Measurements from ENCODE around the gene RNF133.

DNA sequence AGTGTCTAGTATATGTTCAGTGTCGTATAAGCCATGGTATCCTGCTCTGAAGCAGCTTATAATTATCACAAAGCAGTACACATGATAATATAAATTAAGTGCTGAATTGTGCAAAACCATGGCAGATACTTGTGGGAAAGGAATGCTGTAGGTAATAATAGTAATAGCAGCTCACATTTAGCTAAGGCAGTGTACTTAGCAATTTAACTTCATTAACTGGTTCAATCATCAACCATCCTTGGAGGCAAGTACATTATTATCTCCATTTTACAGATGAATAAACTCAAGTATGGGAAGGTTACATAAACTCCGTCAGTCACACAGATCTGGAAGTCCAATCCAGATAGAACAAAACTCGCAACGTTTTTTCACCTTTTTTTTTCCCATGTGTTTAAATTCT, 25.4 kb upstream of the RNF133 start:
- TF ChIP-seq, protein P1, sequence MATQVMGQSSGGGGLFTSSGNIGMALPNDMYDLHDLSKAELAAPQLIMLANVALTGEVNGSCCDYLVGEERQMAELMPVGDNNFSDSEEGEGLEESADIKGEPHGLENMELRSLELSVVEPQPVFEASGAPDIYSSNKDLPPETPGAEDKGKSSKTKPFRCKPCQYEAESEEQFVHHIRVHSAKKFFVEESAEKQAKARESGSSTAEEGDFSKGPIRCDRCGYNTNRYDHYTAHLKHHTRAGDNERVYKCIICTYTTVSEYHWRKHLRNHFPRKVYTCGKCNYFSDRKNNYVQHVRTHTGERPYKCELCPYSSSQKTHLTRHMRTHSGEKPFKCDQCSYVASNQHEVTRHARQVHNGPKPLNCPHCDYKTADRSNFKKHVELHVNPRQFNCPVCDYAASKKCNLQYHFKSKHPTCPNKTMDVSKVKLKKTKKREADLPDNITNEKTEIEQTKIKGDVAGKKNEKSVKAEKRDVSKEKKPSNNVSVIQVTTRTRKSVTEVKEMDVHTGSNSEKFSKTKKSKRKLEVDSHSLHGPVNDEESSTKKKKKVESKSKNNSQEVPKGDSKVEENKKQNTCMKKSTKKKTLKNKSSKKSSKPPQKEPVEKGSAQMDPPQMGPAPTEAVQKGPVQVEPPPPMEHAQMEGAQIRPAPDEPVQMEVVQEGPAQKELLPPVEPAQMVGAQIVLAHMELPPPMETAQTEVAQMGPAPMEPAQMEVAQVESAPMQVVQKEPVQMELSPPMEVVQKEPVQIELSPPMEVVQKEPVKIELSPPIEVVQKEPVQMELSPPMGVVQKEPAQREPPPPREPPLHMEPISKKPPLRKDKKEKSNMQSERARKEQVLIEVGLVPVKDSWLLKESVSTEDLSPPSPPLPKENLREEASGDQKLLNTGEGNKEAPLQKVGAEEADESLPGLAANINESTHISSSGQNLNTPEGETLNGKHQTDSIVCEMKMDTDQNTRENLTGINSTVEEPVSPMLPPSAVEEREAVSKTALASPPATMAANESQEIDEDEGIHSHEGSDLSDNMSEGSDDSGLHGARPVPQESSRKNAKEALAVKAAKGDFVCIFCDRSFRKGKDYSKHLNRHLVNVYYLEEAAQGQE (IDR thresholded peaks at IDR 0.05; ENCODE audit: insufficient read depth in 1 of 2, low read depth in 2 of 2, low read length in 2 of 2) = no peak
- no peak for TF ChIP-seq SIN3A (IDR thresholded peaks at IDR 0.05; ENCODE audit: borderline replicate concordance, insufficient read depth, low read length)
- no peak for TF ChIP-seq POLR2AphosphoS5 (IDR thresholded peaks at IDR 0.05; ENCODE audit: low read depth, low read length)
- no peak for TF ChIP-seq FOXP2 (optimal IDR thresholded peaks at IDR 0.05; ENCODE audit: borderline replicate concordance, extremely low read depth, extremely low read length, insufficient read depth)
- TF ChIP-seq TAF1 (IDR thresholded peaks at IDR 0.05; ENCODE audit: borderline replicate concordance, insufficient read depth, low read length) = no peak

Data from PFSK-1 (cell line).